Calu3 (cell line): ENCODE data around the gene MRFAP1. TPM values are rescaled to one million over a fixed set of nuclear protein-coding genes. Genes with fewer than 3 reads are reported as not detected.

Experiments used
- BruUV-seq: library from RNA; stranded (reverse); fragments of 400-500 nt; replicated peaks from 2 replicates; lab custom pipeline; 2021; lab: Mats Ljungman, UMichigan
- CTCF ChIA-PET: fragments of 300-600 bp; sonication (Branson Sonifier 250); formaldehyde crosslinking; loops from one replicate; lab custom pipeline; 2022; ENCODE audit warnings: antibody characterized with exemption; lab: Charles Lee
- DNase-seq: peaks from one replicate; pipeline ENCODE4 v3.0.0; 2022
- H3K27ac Mint-ChIP-seq: one replicate; pipeline ENCODE4 v1.8.0; 2022; ENCODE audit warnings: mixed read lengths; ENCODE audit not compliant: unreplicated experiment
- H3K27me3 Mint-ChIP-seq: one replicate; pipeline ENCODE4 v1.8.0; 2022; ENCODE audit warnings: mixed read lengths; ENCODE audit not compliant: unreplicated experiment
- H3K36me3 Mint-ChIP-seq: one replicate; pipeline ENCODE4 v1.8.0; 2022; ENCODE audit warnings: mild to moderate bottlenecking, moderate library complexity, mixed read lengths; ENCODE audit not compliant: insufficient read depth, unreplicated experiment
- H3K4me1 Mint-ChIP-seq: one replicate; pipeline ENCODE4 v1.8.0; 2022; ENCODE audit warnings: mild to moderate bottlenecking, low read depth, mixed read lengths; ENCODE audit not compliant: unreplicated experiment
- H3K4me3 Mint-ChIP-seq: one replicate; pipeline ENCODE4 v1.8.0; 2022; ENCODE audit warnings: mild to moderate bottlenecking, low read depth, moderate library complexity, mixed read lengths; ENCODE audit not compliant: unreplicated experiment
- H3K9me3 Mint-ChIP-seq: one replicate; pipeline ENCODE4 v1.8.0; 2022; ENCODE audit warnings: low read depth, mixed read lengths; ENCODE audit not compliant: unreplicated experiment
- CTCF ChIP-seq: fragments of 200-600 bp; IDR thresholded peaks from one replicate; pipeline ENCODE4 v1.8.0; 2022; ENCODE audit warnings: antibody characterized with exemption; ENCODE audit not compliant: unreplicated experiment
- intact Hi-C: fragments of 100-400 bp; cut with micrococcal nuclease; formaldehyde crosslinking; loops from one replicate; pipeline ENCODE4 v1.10.0; 2022; ENCODE audit not compliant: unreplicated experiment
- total RNA-seq: library from RNA; stranded (reverse); gene quantifications from 2 replicates; pipeline ENCODE4 v1.2.3, GENCODE V29; 2022

MRFAP1 gene
- total RNA-seq, 1 experiment from 2014 or later, result 151 TPM

GRCh38 chr4:6616087-6616995, 24.1 kb upstream of the MRFAP1 start:
- Mint-ChIP-seq H3K4me1 (no peaks in the 10 kb centered on the region), H3K27ac (no peak overlapping the region), H3K27me3 (no peaks in the 10 kb centered on the region), H3K36me3 (no peaks in the 10 kb centered on the region), H3K4me3 (no peak overlapping the region), H3K9me3 (no peaks in the 10 kb centered on the region)
- TF ChIP-seq CTCF, result no peak
- CTCF ChIA-PET, result no interaction called here
- intact Hi-C loops, result no loop called here
- BruUV-seq, result no TSS peak
- DNase-seq, result no peak

- no peaks in the 10 kb centered on the region for H3K36me3 Mint-ChIP-seq
- BruUV-seq, result no TSS peak
- no peaks in the 10 kb centered on the region for H3K27me3 Mint-ChIP-seq
- no peak overlapping the region for H3K27ac Mint-ChIP-seq
- H3K4me3 Mint-ChIP-seq, result no peak overlapping the region
- intact Hi-C loops, result no loop called here
- DNase-seq, result no peak
- CTCF ChIA-PET, result no interaction called here
- H3K4me1 Mint-ChIP-seq, result no peaks in the 10 kb centered on the region
- no peak for TF ChIP-seq CTCF
- H3K9me3 Mint-ChIP-seq, result no peaks in the 10 kb centered on the region
Measured at GRCh38 chr4:6617246-6617645, 23.2 kb upstream of the MRFAP1 start.

DNA sequence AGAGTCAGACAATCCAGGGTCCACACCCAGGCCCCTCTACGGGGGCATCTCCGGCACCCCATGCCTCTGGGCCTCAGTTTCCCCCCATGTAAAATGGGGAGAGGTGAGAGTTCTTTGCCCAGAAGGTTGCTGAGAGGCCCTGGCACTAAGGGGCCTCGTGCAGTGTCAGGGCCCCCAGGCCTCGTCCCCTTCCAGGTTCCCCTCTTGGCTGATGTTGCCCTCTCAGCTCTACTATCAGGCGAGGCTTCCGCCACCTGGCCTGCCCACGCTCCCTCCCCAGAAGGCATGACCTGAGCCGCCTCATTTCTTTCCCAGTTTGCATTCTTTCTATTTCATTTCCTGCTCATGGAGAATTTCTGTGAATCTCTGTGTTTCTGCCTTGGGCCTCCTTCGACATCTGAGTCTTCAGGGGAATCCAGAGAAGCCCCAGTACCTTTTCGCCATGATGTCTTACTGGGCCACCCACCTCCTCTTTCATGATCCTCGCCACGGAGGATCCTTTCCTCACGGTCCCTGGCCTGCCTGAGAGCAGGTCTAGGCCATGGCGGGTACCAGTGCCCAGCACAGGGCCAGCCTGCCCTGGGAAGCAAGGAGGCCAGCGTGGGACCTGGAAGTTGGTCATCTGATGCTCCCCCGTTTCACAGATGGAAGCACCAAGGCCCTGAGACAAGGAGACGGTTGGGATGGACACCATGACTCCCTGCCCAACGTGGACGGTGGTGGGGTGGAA, 21.9 kb upstream of the MRFAP1 start:
- no TSS peak for BruUV-seq
- H3K36me3 Mint-ChIP-seq, result no peaks in the 10 kb centered on the region

DNA sequence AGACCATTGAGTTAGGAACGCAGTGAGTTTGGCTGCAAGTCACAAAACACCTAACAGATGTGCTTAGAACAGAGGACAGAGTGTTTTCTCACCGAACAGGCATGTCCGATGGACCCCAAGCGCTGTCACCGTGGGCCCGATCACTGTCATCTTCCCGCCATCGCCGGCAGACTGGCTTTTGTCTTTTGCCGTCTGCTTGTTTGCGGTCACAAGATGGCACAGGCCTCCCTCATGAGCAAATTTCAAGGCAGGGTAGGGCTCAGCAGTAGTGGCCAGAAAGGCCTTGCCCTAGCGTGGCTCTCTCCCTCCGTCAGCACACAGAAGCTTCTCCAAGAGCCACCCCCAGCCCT, 21.4 kb upstream of the MRFAP1 start:
- DNase-seq, result no peak
- Mint-ChIP-seq H3K27me3 (no peaks in the 10 kb centered on the region), H3K4me1 (no peaks in the 10 kb centered on the region), H3K27ac (no peak overlapping the region), H3K36me3 (no peaks in the 10 kb centered on the region), H3K4me3 (no peak overlapping the region), H3K9me3 (no peaks in the 10 kb centered on the region)
- no peak for TF ChIP-seq CTCF
- intact Hi-C loops, result no loop called here
- no TSS peak for BruUV-seq
- CTCF ChIA-PET, result no interaction called here

More for the DNA sequence above, 21.9 kb upstream of the MRFAP1 start:
- no peaks in the 10 kb centered on the region for H3K9me3 Mint-ChIP-seq
- intact Hi-C loops, result no loop called here
- DNase-seq, result no peak
- no peaks in the 10 kb centered on the region for H3K27me3 Mint-ChIP-seq
- CTCF ChIA-PET, result interaction anchor here (0.7 kb wide), 2 partner anchors 69 to 151 kb away, joined by 4 to 5 read pairs; no protein-coding TSS in a partner anchor
- TF ChIP-seq CTCF, result no peak
- no peaks in the 10 kb centered on the region for H3K4me1 Mint-ChIP-seq
- no peak overlapping the region for H3K4me3 Mint-ChIP-seq
- H3K27ac Mint-ChIP-seq, result no peak overlapping the region
